CD4-positive, alpha-beta memory T cell (primary cell): Measurements from ENCODE around the gene KRT24. TPM values are rescaled to one million over a fixed set of nuclear protein-coding genes. Genes with fewer than 3 reads are reported as not detected.

ENCODE experiments used
- CTCF ChIA-PET: fragments of 350-600 bp; sonication (Branson Sonifier 250); formaldehyde crosslinking; loops from one replicate; lab custom pipeline; 2021; ENCODE audit warnings: inconsistent platforms; ENCODE audit not compliant: partially characterized antibody; lab: Charles Lee
- POLR2A ChIA-PET: fragments of 350-600 bp; sonication (Branson Sonifier 250); formaldehyde crosslinking; loops from one replicate; lab custom pipeline; 2021; ENCODE audit not compliant: partially characterized antibody; lab: Charles Lee
- DNase-seq, 5 donors: peaks; one replicate each; pipeline versions ENCODE4 v3.0.0 to v3.0.0-alpha.2; 2020 to 2022; ENCODE audit warnings: mixed read lengths in 1 of 5
- H3K27ac ChIP-seq: one replicate; pipeline ENCODE4 v1.7.0; 2013; ENCODE audit warnings: low read depth, low read length
- H3K27me3 ChIP-seq: 2 replicates; pipeline ENCODE4 v1.7.0; 2013; ENCODE audit warnings: mild to moderate bottlenecking, low read length, moderate library complexity; ENCODE audit not compliant: insufficient read depth
- H3K36me3 ChIP-seq: 2 replicates; pipeline ENCODE4 v1.7.0; 2013; ENCODE audit warnings: mild to moderate bottlenecking, low read length, moderate library complexity; ENCODE audit not compliant: insufficient read depth
- H3K4me1 ChIP-seq: 2 replicates; pipeline ENCODE4 v1.7.0; 2013; ENCODE audit warnings: mild to moderate bottlenecking, low read length, moderate library complexity; ENCODE audit not compliant: insufficient read depth
- H3K4me3 ChIP-seq, 2 donors: one replicate each; pipeline ENCODE4 v1.7.0; 2013; ENCODE audit warnings: low read length in 2 of 2, mild to moderate bottlenecking in 1 of 2
- H3K9me3 ChIP-seq, 2 donors: one replicate each; pipeline ENCODE4 v1.7.0; 2013; ENCODE audit warnings: low read length in 2 of 2, control low read depth in 1 of 2; ENCODE audit not compliant: control insufficient read depth in 1 of 2
- H3K27ac Mint-ChIP-seq, 7 donors: one replicate each; pipeline ENCODE4 v1.8.0; 2020 to 2021; ENCODE audit warnings: mixed read lengths in 7 of 7, mild to moderate bottlenecking in 6 of 7, inconsistent platforms in 3 of 7, moderate library complexity in 3 of 7
- H3K27me3 Mint-ChIP-seq, 2 donors: one replicate each; pipeline ENCODE4 v1.8.0; 2020 to 2021; ENCODE audit warnings: mixed read lengths in 2 of 2
- H3K36me3 Mint-ChIP-seq, 2 donors: one replicate each; pipeline ENCODE4 v1.8.0; 2020 to 2021; ENCODE audit warnings: mixed read lengths in 2 of 2, inconsistent platforms in 1 of 2, mild to moderate bottlenecking in 1 of 2
- H3K4me1 Mint-ChIP-seq, 4 donors: one replicate each; pipeline ENCODE4 v1.8.0; 2020 to 2021; ENCODE audit warnings: mixed read lengths in 4 of 4, mild to moderate bottlenecking in 1 of 4
- H3K4me3 Mint-ChIP-seq, 8 donors: one replicate each; pipeline ENCODE4 v1.8.0; 2020 to 2021; ENCODE audit warnings: mixed read lengths in 8 of 8, mild to moderate bottlenecking in 7 of 8, moderate library complexity in 6 of 8, inconsistent platforms in 3 of 8
- H3K9me3 Mint-ChIP-seq, 8 donors: one replicate each; pipeline ENCODE4 v1.8.0; 2020 to 2021; ENCODE audit warnings: mixed read lengths in 8 of 8, mild to moderate bottlenecking in 5 of 8, inconsistent platforms in 3 of 8, moderate library complexity in 1 of 8
- intact Hi-C: fragments of 100-400 bp; cut with micrococcal nuclease; formaldehyde crosslinking; loops from one replicate; pipeline ENCODE4 v1.15.1; 2023
- polyA plus RNA-seq, 2 donors: library from polyadenylated mRNA; unstranded; fragments of 300-500 nt; fragmentation: Illumina TruSeq; gene quantifications; one replicate each; pipeline ENCODE4 v1.2.3, GENCODE V29; 2021
- total RNA-seq, 2 experiments: library from RNA; stranded (reverse); gene quantifications; one replicate each; pipeline ENCODE4 v1.2.3, GENCODE V29; 2021

Gene KRT24
- total and polyA plus RNA-seq, 4 experiments from 2014 or later: not detected

DNA sequence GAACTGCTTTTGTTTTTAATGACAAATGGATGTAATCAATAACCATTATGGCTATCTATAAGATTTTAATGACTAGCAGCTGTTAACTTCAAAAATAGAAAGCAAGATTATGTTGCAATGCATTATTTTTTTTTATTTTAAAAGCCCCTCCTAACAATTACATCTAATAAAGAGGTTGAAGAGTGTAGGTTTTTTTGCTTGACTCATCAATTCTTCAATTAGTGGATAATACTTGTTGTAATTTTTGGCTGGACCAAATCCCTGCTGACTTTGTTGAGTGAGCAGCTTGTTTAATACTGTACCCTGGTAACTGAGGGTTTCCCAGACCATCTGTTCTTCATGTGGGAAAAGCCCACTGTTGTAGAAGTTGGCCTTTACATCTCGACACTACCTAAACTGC is 27.4 kb upstream of the KRT24 start:
- CTCF ChIA-PET: interaction anchor here (1.0 to 2.3 kb wide), 2 partner anchors 106 to 110 kb away, joined by 3 to 9 read pairs; no protein-coding TSS in a partner anchor
- POLR2A ChIA-PET: no interaction called here
- Histone ChIP-seq H3K4me3 (no peak overlapping the region), H3K4me1 (no peaks in the 10 kb centered on the region), H3K36me3 (no peaks in the 10 kb centered on the region), H3K9me3 (no peaks in the 10 kb centered on the region), H3K27ac (no peak overlapping the region), H3K27me3 (peaks cover 10% of the 10 kb centered on the region)
- Mint-ChIP-seq H3K36me3 (no peaks in the 10 kb centered on the region), H3K9me3 (no peaks in the 10 kb centered on the region), H3K4me3 (no peak overlapping the region), H3K4me1 (no peaks in the 10 kb centered on the region), H3K27me3 (peaks cover 14 to 20% of the 10 kb centered on the region in 2 donors), H3K27ac (no peak overlapping the region)
- intact Hi-C loops: no loop called here
- DNase-seq: no peak

DNA sequence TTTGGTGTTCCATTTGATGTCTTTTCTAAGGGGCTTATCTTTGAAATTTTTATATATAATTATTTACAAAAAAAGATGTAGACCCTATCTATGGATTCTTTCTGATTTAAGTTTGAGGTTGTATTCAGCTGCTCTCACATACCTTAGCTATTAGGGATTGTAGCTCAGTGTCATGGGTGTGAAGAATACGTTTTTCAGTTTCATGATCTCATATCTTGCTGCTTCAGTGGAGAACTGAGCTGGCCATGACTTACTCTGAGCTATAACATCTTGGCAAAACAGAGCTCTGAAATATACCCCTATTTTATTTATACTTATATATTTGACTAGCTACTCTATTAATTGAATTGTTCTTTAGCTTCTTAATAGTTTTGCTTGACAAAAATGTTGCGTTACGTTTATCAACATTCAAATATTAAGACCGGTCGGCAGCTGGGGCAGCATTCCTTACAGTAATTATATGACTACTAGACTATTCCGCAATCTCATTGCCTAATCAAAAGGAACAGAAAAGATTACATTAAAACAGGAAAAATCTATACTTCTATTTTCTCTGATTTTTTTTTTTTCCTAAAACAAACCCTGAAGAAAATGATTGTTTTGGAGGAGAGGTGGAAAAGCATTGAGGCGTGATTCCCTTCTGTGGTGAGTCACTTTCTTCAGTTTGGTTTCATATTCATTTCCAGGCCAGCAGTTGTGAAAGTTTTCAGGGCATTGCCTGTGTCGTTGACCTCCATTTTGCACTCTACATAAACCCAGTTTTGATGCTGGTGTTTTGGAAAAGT is 24.1 kb upstream of the KRT24 start:
- H3K27me3 ChIP-seq: peaks cover 10% of the 10 kb centered on the region
- ChIA-PET CTCF (interaction anchor here (0.7 to 1.1 kb wide), 10 partner anchors 8 to 369 kb away, joined by 3 to 10 read pairs (median 3); no protein-coding TSS in a partner anchor), POLR2A (no interaction called here)
- H3K4me3 ChIP-seq: no peak overlapping the region
- Mint-ChIP-seq H3K4me3 (no peak overlapping the region), H3K4me1 (no peaks in the 10 kb centered on the region), H3K36me3 (no peaks in the 10 kb centered on the region), H3K27ac (no peak overlapping the region), H3K27me3 (peaks cover 14 to 16% of the 10 kb centered on the region in 2 donors), H3K9me3 (no peaks in the 10 kb centered on the region)
- no peak for DNase-seq
- no peaks in the 10 kb centered on the region for H3K9me3 ChIP-seq
- H3K36me3 ChIP-seq: no peaks in the 10 kb centered on the region
- no peaks in the 10 kb centered on the region for H3K4me1 ChIP-seq
- no peak overlapping the region for H3K27ac ChIP-seq
- intact Hi-C loops: loop anchor here (1.0 to 10.0 kb wide), 3 partner anchors 79 to 163 kb away; partner anchors contain the start of gene CCR7

DNA sequence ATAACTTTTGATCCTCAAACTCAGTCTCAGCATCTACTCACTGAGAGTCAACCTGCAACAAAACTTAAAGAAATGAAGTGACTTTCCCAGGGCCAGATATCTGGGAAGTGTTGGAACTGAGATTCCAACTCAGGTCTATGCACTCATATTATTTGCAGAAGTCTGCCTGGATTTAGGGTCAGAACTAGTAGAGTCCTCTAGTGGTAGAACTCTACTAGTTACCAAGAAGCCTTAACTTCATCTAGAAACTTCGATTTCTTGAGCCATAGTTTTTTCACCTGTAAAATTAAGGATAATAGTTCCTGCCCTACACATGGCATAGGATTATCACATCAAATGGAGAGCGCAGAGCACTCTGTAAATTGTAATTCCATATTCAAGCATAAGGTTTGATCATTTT is 23.4 kb upstream of the KRT24 start:
- Mint-ChIP-seq H3K27ac (no peak overlapping the region), H3K36me3 (no peaks in the 10 kb centered on the region), H3K4me3 (no peak overlapping the region), H3K27me3 (peaks cover 14 to 19% of the 10 kb centered on the region in 2 donors), H3K4me1 (no peaks in the 10 kb centered on the region), H3K9me3 (no peaks in the 10 kb centered on the region)
- H3K4me3 ChIP-seq: no peak overlapping the region
- H3K36me3 ChIP-seq: no peaks in the 10 kb centered on the region
- H3K9me3 ChIP-seq: no peaks in the 10 kb centered on the region
- H3K27me3 ChIP-seq: peaks cover 10% of the 10 kb centered on the region
- DNase-seq: peak in 4 of 5 donors; percentile 11 to 27 (median 17)
- ChIA-PET CTCF (interaction anchor here (0.7 to 1.4 kb wide), 7 partner anchors 8 to 369 kb away, joined by 3 to 10 read pairs (median 3); no protein-coding TSS in a partner anchor), POLR2A (no interaction called here)
- intact Hi-C loops: loop anchor here (1.0 to 10.0 kb wide), 3 partner anchors 79 to 162 kb away; partner anchors contain the start of gene CCR7
- H3K27ac ChIP-seq: no peak overlapping the region
- H3K4me1 ChIP-seq: no peaks in the 10 kb centered on the region

DNA sequence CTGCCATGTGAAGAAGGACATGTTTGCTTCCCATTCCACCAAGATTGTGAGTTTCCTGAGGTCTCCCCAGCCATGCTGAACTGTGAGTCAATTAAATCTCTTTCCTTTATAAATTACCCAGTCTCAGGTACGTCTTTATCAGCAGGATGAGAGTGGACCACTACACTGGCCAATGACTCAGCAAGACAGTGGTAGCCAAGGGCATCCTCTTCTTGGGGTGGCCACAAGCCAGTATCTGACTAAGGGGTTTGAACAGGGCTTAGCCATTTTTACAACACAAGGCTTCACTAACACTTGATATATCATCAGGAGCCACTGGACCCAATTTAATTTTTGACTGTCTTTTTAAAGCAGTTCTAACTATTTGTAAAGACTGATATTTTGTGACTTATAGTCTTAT is 21.1 kb upstream of the KRT24 start:
- Mint-ChIP-seq H3K36me3 (no peaks in the 10 kb centered on the region), H3K27me3 (peaks cover 10 to 20% of the 10 kb centered on the region in 2 donors), H3K4me1 (no peaks in the 10 kb centered on the region), H3K9me3 (no peaks in the 10 kb centered on the region), H3K27ac (no peak overlapping the region), H3K4me3 (no peak overlapping the region)
- POLR2A ChIA-PET: no interaction called here
- Histone ChIP-seq H3K36me3 (no peaks in the 10 kb centered on the region), H3K9me3 (no peaks in the 10 kb centered on the region), H3K27ac (no peak overlapping the region), H3K4me3 (no peak overlapping the region), H3K27me3 (no peaks in the 10 kb centered on the region), H3K4me1 (no peaks in the 10 kb centered on the region)
- intact Hi-C loops: loop anchor here (10.0 kb wide), 1 partner anchor 160 kb away; the partner anchor contains the start of gene CCR7
- CTCF ChIA-PET: interaction anchor here (1.8 kb wide), 1 partner anchor 105 kb away, joined by 9 read pairs; no protein-coding TSS in a partner anchor
- DNase-seq: no peak

DNA sequence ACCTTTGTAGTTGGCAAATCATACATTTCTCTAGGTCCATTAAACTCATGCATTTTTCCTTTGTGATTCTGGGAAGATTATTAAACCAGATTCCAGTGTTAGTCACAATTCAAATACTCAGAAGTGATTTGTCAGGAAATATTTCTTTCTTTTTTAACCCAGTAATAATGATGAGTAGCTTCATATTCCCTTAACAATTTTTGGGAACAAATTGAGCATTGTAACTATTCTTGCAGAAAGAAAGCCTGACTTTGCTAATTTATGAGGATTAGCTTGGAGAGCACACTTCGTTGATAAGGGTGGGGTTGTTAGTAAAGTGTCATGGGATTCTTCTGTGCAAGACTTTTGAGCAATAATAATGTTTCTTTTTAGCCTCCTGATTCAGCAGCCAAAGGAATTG is 18.7 kb upstream of the KRT24 start:
- no peak overlapping the region for H3K4me3 Mint-ChIP-seq
- H3K27me3 ChIP-seq: no peaks in the 10 kb centered on the region
- H3K4me1 Mint-ChIP-seq: no peaks in the 10 kb centered on the region
- ChIA-PET POLR2A (no interaction called here), CTCF (no interaction called here)
- no peaks in the 10 kb centered on the region for H3K9me3 Mint-ChIP-seq
- peaks cover 10 to 27% of the 10 kb centered on the region in 2 donors for H3K27me3 Mint-ChIP-seq
- DNase-seq: no peak
- no peak overlapping the region for H3K4me3 ChIP-seq
- H3K4me1 ChIP-seq: no peaks in the 10 kb centered on the region
- H3K27ac Mint-ChIP-seq: no peak overlapping the region
- no peak overlapping the region for H3K27ac ChIP-seq
- H3K36me3 Mint-ChIP-seq: no peaks in the 10 kb centered on the region
- intact Hi-C loops: loop anchor here (10.0 kb wide), 1 partner anchor 157 kb away; the partner anchor contains the start of gene CCR7
- no peaks in the 10 kb centered on the region for H3K9me3 ChIP-seq
- no peaks in the 10 kb centered on the region for H3K36me3 ChIP-seq

DNA sequence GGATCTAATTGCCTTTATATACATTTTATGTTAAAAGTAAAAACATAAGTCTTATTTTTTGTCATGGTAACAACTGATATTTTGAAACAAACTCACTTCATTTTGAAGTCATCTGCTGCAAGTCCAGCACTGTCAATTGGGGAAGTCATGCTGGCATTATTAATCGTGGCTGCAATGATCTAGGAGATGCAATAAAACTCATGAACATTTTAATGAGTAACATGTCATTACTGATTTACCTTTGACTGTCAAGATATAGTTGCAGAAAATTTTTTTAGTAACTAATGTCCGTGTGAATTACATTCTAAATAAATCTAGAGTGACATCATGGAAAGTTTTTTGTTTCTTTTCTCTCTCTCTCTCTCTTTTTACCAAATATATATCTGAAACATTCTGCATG is 17.3 kb upstream of the KRT24 start:
- Mint-ChIP-seq H3K4me1 (no peaks in the 10 kb centered on the region), H3K27me3 (peaks cover 8 to 20% of the 10 kb centered on the region in 2 donors), H3K4me3 (no peak overlapping the region), H3K27ac (no peak overlapping the region), H3K36me3 (no peaks in the 10 kb centered on the region), H3K9me3 (no peaks in the 10 kb centered on the region)
- Histone ChIP-seq H3K4me1 (no peaks in the 10 kb centered on the region), H3K27me3 (no peaks in the 10 kb centered on the region), H3K9me3 (no peaks in the 10 kb centered on the region), H3K27ac (no peak overlapping the region), H3K4me3 (no peak overlapping the region), H3K36me3 (no peaks in the 10 kb centered on the region)
- ChIA-PET CTCF (no interaction called here), POLR2A (no interaction called here)
- intact Hi-C loops: loop anchor here (10.0 kb wide), 1 partner anchor 156 kb away; the partner anchor contains the start of gene CCR7
- no peak for DNase-seq

DNA sequence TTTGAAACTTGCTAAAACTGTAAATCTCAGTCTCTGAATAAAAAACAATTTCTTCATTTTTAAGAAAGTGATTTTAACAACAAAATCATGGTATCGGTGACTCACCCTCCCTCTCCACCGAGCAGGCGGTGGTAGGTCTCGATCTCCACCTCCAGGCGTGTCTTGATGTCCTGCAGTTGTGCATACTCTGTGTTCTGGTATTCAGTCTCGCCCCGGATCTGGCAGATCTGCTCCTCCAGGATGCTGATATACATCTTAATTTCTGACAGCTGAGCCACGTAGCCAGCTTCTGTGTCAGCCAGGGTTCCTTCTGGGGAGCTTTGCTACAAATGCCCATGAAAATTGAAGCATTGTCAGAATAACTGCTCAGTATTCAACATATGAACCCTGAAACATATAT is 15.4 kb upstream of the KRT24 start:
- ChIA-PET POLR2A (no interaction called here), CTCF (interaction anchor here (0.9 to 1.4 kb wide), 2 partner anchors 9 to 10 kb away, joined by 3 read pairs; no protein-coding TSS in a partner anchor)
- Histone ChIP-seq H3K27ac (no peak overlapping the region), H3K4me1 (no peaks in the 10 kb centered on the region), H3K27me3 (no peaks in the 10 kb centered on the region), H3K9me3 (no peaks in the 10 kb centered on the region), H3K4me3 (no peak overlapping the region), H3K36me3 (no peaks in the 10 kb centered on the region)
- Mint-ChIP-seq H3K9me3 (no peaks in the 10 kb centered on the region), H3K27me3 (peaks cover 9 to 20% of the 10 kb centered on the region in 2 donors), H3K4me1 (no peaks in the 10 kb centered on the region), H3K36me3 (no peaks in the 10 kb centered on the region), H3K27ac (no peak overlapping the region), H3K4me3 (no peak overlapping the region)
- intact Hi-C loops: no loop called here
- no peak for DNase-seq
